A549 (cell line): ENCODE data around the gene PDHX.

Experiments used
- POLR2A ChIP-seq: IDR thresholded peaks from 2 replicates; pipeline ENCODE4 v1.6.1; 2012; ENCODE audit warnings: mild to moderate bottlenecking, low read length
- TF ChIP-seq, protein P1 (sequence below): fragments of >200 bp; sonication (Bioruptor Twin); formaldehyde crosslinking; IDR thresholded peaks from 3 replicates; pipeline ENCODE4 v1.5.1; 2016

DNA sequence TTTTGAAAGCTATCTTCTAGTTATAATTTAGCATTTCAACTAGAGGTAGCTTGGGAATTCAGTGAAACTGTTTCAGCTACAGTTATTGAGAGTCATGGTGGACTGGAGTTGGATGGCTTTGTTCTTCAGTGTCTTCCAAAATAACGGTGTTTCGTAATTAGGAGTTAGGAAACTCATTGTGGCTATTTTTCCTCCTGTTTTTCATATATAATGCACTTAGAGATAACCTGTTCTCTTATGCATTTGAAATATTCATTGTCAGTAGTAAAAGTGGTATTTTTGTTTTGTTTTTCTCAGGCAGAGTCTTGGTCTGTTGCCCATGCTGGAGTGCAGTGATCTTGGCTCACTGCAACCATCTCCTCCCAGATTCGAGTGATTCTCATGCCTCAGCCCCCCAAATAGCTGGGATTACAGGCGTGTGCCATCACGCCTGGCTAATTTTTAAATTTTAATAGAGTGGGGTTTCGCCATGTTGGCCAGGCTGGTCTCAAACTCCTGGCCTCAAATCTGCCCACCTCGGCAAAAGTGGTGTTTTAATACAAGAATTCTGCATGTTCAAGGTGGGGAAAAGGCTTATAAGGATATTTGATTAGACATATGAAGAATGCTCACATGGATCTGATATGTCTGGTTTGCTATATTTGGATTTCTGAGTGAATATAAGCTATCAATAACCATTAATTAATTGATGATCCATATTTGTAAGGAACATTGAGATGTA lies 12.7 kb downstream of the PDHX start:
- TF ChIP-seq POLR2A: no peak
- TF ChIP-seq, protein P1, sequence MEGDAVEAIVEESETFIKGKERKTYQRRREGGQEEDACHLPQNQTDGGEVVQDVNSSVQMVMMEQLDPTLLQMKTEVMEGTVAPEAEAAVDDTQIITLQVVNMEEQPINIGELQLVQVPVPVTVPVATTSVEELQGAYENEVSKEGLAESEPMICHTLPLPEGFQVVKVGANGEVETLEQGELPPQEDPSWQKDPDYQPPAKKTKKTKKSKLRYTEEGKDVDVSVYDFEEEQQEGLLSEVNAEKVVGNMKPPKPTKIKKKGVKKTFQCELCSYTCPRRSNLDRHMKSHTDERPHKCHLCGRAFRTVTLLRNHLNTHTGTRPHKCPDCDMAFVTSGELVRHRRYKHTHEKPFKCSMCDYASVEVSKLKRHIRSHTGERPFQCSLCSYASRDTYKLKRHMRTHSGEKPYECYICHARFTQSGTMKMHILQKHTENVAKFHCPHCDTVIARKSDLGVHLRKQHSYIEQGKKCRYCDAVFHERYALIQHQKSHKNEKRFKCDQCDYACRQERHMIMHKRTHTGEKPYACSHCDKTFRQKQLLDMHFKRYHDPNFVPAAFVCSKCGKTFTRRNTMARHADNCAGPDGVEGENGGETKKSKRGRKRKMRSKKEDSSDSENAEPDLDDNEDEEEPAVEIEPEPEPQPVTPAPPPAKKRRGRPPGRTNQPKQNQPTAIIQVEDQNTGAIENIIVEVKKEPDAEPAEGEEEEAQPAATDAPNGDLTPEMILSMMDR: no peak
